ENCODE data around the gene MAPK10. TPM values are rescaled to one million over a fixed set of nuclear protein-coding genes. Genes with fewer than 3 reads are reported as not detected.

The MAPK10 gene
- total RNA-seq, 1 experiment from 2014 or later = 5.3 TPM

DNA sequence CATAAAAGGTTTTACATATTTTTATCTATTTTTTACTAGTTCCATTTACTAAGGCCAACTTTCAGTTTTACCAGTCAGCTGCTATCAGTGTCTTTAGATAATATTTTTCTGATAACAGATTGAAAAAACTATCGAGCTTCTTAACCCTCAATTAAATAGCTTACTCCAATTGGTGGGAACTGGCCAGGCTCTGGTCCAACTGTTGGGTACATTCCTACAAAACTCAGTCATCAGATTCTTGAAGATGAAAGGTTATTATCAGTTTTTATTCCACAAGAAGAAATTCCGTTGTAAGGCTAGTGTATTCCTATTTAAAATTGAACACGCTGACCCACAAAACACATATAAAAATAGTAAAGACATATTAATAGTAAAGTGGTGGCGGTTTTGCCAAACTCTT is 346.2 kb downstream of the MAPK10 start:
- Mint-ChIP-seq H3K27me3 (ENCODE audit: insufficient read depth, unreplicated experiment) (no peaks in the 10 kb centered on the region), H3K9me3 (ENCODE audit: unreplicated experiment) (no peaks in the 10 kb centered on the region), H3K4me3 (ENCODE audit: unreplicated experiment) (no peak overlapping the region), H3K27ac (ENCODE audit: low read depth, unreplicated experiment) (no peak overlapping the region), H3K4me1 (ENCODE audit: insufficient read depth, unreplicated experiment) (peaks cover 6% of the 10 kb centered on the region), H3K36me3 (ENCODE audit: insufficient read depth, unreplicated experiment) (no peaks in the 10 kb centered on the region)
- DNase-seq (ENCODE audit: unreplicated experiment) = no peak
- no TSS peak for BruUV-seq (replicated peaks)
- CTCF ChIA-PET = interaction anchor here (0.6 kb wide), 1 partner anchor 579 kb away, joined by 3 read pairs; no protein-coding TSS in a partner anchor
- POLR2A ChIA-PET = no interaction called here
- intact Hi-C loops (cut with micrococcal nuclease) = no loop called here
- TF ChIP-seq, protein P1, sequence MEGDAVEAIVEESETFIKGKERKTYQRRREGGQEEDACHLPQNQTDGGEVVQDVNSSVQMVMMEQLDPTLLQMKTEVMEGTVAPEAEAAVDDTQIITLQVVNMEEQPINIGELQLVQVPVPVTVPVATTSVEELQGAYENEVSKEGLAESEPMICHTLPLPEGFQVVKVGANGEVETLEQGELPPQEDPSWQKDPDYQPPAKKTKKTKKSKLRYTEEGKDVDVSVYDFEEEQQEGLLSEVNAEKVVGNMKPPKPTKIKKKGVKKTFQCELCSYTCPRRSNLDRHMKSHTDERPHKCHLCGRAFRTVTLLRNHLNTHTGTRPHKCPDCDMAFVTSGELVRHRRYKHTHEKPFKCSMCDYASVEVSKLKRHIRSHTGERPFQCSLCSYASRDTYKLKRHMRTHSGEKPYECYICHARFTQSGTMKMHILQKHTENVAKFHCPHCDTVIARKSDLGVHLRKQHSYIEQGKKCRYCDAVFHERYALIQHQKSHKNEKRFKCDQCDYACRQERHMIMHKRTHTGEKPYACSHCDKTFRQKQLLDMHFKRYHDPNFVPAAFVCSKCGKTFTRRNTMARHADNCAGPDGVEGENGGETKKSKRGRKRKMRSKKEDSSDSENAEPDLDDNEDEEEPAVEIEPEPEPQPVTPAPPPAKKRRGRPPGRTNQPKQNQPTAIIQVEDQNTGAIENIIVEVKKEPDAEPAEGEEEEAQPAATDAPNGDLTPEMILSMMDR (IDR thresholded peaks at IDR 0.05; ENCODE audit: unreplicated experiment) = no peak

DNA sequence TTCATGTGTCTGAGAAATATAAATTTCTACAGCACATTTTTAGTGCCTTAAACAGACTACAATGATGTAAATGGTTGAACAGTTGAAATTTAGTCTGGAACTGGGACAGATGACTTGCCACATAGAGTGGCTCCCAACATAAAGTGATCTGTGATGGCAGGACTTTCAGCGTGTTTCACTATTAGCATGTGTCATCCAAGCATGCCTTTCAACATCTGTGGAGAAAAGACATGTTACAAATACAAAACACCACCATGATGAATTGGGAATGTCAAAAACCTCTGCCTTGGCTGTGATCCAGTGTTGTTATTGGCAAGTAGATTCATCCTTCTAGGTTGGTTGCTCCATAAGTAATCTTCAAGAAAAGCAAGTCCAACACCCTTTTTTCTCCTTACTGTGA is 348.7 kb downstream of the MAPK10 start:
- Mint-ChIP-seq H3K4me1 (ENCODE audit: insufficient read depth, unreplicated experiment) (peaks cover 6% of the 10 kb centered on the region), H3K27me3 (ENCODE audit: insufficient read depth, unreplicated experiment) (no peaks in the 10 kb centered on the region), H3K4me3 (ENCODE audit: unreplicated experiment) (no peak overlapping the region), H3K27ac (ENCODE audit: low read depth, unreplicated experiment) (peak overlapping the region; percentile 33), H3K36me3 (ENCODE audit: insufficient read depth, unreplicated experiment) (no peaks in the 10 kb centered on the region), H3K9me3 (ENCODE audit: unreplicated experiment) (no peaks in the 10 kb centered on the region)
- ChIA-PET POLR2A (interaction anchor here (2.1 kb wide), 1 partner anchor 22 kb away, joined by 10 read pairs; no protein-coding TSS in a partner anchor), CTCF (no interaction called here)
- DNase-seq (ENCODE audit: unreplicated experiment) = peak; percentile 98
- TF ChIP-seq, protein P1 (IDR thresholded peaks at IDR 0.05; ENCODE audit: unreplicated experiment) = no peak
- intact Hi-C loops (cut with micrococcal nuclease) = loop anchor here (2.0 kb wide), 2 partner anchors 22 to 58 kb away; no protein-coding TSS in a partner anchor
- no TSS peak for BruUV-seq (replicated peaks)

DNA sequence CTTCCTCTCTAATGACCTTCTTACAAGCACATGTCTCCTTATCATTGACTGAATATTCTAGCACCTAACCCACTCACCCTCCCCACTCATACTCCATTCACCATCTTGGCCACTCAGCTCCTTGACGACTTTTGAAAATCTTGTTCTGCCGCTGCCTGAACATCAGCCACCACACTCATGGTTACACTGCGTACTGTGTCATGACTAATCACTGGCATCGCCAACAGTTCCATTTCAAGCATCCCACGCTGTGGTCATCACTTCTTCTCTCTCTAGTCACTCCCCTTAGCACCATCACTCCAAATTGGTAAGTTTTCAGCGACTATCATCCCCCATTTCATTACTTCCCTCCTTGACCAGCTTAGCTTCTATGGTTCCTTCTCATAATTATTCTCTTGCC is 352.8 kb downstream of the MAPK10 start:
- TF ChIP-seq, protein P1 (IDR thresholded peaks at IDR 0.05; ENCODE audit: unreplicated experiment) = no peak
- ChIA-PET CTCF (interaction anchor here (0.6 kb wide), 1 partner anchor 37 kb away, joined by 3 read pairs; no protein-coding TSS in a partner anchor), POLR2A (no interaction called here)

DNA sequence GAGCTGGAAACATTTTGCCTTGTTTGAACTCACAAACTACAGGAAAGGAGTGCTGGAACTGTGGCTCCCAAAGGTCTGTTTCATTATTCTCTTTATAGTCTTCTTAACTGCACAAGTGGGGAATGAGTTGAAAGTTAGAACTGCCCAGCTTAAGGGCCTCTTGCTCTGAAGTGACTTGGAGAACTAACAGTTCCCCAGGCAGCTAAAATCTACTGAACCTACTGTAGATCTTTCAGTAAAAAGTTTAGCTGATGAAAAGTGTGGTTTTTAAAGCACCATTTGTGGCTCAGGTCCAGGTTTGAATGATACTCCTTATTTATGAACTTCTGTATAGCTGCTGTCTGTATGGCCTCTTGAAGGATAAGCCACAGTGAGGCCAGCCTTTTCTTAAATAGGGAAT is 353.8 kb downstream of the MAPK10 start:
- no peak for DNase-seq (ENCODE audit: unreplicated experiment)
- CTCF ChIA-PET = interaction anchor here (1.1 kb wide), 1 partner anchor 209 kb away, joined by 4 read pairs; no protein-coding TSS in a partner anchor

More for the DNA sequence above, 352.8 kb downstream of the MAPK10 start:
- intact Hi-C loops (cut with micrococcal nuclease) = no loop called here
- no peak overlapping the region for H3K27ac Mint-ChIP-seq (ENCODE audit: low read depth, unreplicated experiment)
- H3K4me1 Mint-ChIP-seq (ENCODE audit: insufficient read depth, unreplicated experiment) = no peaks in the 10 kb centered on the region
- H3K36me3 Mint-ChIP-seq (ENCODE audit: insufficient read depth, unreplicated experiment) = no peaks in the 10 kb centered on the region
- no peak for DNase-seq (ENCODE audit: unreplicated experiment)
- H3K27me3 Mint-ChIP-seq (ENCODE audit: insufficient read depth, unreplicated experiment) = no peaks in the 10 kb centered on the region
- no peak overlapping the region for H3K4me3 Mint-ChIP-seq (ENCODE audit: unreplicated experiment)
- H3K9me3 Mint-ChIP-seq (ENCODE audit: unreplicated experiment) = no peaks in the 10 kb centered on the region
- no TSS peak for BruUV-seq (replicated peaks)

More for the DNA sequence above, 353.8 kb downstream of the MAPK10 start:
- Mint-ChIP-seq H3K4me3 (ENCODE audit: unreplicated experiment) (no peak overlapping the region), H3K27ac (ENCODE audit: low read depth, unreplicated experiment) (no peak overlapping the region), H3K4me1 (ENCODE audit: insufficient read depth, unreplicated experiment) (no peaks in the 10 kb centered on the region), H3K36me3 (ENCODE audit: insufficient read depth, unreplicated experiment) (no peaks in the 10 kb centered on the region), H3K9me3 (ENCODE audit: unreplicated experiment) (no peaks in the 10 kb centered on the region), H3K27me3 (ENCODE audit: insufficient read depth, unreplicated experiment) (no peaks in the 10 kb centered on the region)
- POLR2A ChIA-PET = no interaction called here
- BruUV-seq (replicated peaks) = no TSS peak
- intact Hi-C loops (cut with micrococcal nuclease) = no loop called here
- TF ChIP-seq, protein P1 (IDR thresholded peaks at IDR 0.05; ENCODE audit: unreplicated experiment) = no peak
